Measurements from ENCODE around the gene ATRX.

- TF ChIP-seq, protein P1, sequence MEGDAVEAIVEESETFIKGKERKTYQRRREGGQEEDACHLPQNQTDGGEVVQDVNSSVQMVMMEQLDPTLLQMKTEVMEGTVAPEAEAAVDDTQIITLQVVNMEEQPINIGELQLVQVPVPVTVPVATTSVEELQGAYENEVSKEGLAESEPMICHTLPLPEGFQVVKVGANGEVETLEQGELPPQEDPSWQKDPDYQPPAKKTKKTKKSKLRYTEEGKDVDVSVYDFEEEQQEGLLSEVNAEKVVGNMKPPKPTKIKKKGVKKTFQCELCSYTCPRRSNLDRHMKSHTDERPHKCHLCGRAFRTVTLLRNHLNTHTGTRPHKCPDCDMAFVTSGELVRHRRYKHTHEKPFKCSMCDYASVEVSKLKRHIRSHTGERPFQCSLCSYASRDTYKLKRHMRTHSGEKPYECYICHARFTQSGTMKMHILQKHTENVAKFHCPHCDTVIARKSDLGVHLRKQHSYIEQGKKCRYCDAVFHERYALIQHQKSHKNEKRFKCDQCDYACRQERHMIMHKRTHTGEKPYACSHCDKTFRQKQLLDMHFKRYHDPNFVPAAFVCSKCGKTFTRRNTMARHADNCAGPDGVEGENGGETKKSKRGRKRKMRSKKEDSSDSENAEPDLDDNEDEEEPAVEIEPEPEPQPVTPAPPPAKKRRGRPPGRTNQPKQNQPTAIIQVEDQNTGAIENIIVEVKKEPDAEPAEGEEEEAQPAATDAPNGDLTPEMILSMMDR (IDR thresholded peaks at IDR 0.05; ENCODE audit: insufficient read depth, low read length) = no peak
- TF ChIP-seq, protein P2, sequence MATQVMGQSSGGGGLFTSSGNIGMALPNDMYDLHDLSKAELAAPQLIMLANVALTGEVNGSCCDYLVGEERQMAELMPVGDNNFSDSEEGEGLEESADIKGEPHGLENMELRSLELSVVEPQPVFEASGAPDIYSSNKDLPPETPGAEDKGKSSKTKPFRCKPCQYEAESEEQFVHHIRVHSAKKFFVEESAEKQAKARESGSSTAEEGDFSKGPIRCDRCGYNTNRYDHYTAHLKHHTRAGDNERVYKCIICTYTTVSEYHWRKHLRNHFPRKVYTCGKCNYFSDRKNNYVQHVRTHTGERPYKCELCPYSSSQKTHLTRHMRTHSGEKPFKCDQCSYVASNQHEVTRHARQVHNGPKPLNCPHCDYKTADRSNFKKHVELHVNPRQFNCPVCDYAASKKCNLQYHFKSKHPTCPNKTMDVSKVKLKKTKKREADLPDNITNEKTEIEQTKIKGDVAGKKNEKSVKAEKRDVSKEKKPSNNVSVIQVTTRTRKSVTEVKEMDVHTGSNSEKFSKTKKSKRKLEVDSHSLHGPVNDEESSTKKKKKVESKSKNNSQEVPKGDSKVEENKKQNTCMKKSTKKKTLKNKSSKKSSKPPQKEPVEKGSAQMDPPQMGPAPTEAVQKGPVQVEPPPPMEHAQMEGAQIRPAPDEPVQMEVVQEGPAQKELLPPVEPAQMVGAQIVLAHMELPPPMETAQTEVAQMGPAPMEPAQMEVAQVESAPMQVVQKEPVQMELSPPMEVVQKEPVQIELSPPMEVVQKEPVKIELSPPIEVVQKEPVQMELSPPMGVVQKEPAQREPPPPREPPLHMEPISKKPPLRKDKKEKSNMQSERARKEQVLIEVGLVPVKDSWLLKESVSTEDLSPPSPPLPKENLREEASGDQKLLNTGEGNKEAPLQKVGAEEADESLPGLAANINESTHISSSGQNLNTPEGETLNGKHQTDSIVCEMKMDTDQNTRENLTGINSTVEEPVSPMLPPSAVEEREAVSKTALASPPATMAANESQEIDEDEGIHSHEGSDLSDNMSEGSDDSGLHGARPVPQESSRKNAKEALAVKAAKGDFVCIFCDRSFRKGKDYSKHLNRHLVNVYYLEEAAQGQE (IDR thresholded peaks at IDR 0.05; ENCODE audit: insufficient replicate concordance, low read depth) = no peak
Observed at GRCh38 chrX:77638397-77638796, 147.6 kb downstream of the ATRX start.

All from HL-60 (cell line).